Raji (cell line): ENCODE measurements around the gene DDX54.

Source experiments
- POLR2A ChIP-seq: IDR thresholded peaks from 2 replicates; pipeline ENCODE4 v1.6.1; 2011; ENCODE audit warnings: low read depth, low read length, control low read depth; ENCODE audit not compliant: insufficient read depth

Gene DDX54

DNA sequence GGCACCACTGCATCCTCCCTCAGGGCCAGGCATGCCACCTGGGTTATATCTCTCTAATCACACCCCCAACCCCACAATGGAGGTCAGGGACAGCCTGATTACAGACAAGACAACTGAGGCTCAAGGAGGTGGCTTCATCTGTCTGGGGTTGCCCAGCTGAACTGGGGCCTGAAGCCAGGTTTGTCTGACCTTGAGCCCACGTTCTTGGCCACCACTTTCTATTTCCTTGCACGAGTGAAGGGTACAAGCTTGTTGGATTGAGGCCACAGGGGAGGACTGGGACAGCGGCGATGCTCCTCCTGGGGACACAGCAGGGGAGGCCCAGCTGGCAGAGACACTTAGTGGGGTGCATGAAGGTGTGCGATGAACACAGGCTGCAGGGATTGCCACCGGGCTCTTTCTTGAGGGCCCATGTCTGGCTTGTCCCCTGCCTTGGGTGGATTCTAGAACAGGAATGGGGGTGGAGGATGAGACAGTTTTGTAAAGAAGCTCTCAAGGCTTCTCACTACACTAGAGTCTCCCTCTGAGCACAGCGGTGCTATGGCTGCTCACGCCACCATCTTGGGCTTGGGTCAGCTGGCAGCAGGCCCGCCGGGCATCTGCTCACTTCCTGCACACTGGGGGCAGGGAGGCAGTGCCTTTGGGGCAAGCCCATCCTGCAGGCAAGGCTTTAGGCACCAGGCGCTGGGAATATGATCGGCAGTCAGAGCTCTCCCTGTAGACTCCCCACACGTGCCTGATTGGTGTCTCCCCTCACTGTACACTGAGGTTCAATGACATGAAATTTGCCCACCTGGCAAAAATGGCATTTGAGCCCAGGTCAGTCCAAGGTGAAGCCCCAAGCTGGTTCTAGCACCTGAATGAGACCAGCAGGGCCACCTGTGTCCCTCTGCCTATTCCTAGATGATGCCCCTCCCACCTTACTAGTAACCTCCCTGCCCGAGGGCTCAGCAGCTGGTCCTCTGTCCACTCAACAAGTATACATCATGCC lies 16.2 kb upstream of the DDX54 start:
- no peak for TF ChIP-seq POLR2A

DNA sequence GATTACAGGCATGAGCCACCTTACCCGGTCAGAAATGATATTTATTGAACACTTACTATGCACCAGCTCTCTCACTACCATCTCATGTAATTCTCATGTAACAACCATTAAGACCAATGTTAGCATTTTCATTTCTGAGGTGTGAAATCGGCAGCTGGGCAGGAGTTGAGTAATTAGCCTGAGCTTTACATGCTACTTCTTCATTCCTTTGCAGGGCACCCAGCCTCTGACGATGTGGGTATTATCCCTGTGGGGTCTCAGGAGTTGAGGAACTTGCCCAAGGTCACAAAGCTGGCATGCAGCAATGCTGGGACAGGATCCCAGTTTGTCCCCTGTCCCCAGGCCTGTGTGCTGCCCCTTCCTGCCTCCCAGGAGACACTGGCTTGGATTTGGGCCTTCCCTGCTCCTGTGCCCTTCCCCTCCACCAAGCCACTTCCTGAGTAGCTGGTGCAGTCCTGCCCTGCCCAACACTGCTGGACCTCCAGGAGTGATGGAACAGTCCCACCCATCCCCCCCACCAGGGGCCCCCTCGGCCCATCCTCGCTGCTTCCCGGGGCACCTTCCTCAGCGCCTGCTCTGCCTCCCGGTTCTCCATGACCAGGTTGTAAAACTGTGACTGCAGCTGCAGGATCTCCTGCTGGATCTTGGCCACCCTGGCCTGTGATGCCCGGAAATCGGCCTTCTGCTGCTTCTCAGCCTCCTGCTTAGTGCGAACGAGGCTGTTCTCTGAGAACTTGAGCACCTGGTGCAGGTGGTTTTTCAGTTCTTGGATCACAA lies 14.9 kb upstream of the DDX54 start:
- no peak for TF ChIP-seq POLR2A

DNA sequence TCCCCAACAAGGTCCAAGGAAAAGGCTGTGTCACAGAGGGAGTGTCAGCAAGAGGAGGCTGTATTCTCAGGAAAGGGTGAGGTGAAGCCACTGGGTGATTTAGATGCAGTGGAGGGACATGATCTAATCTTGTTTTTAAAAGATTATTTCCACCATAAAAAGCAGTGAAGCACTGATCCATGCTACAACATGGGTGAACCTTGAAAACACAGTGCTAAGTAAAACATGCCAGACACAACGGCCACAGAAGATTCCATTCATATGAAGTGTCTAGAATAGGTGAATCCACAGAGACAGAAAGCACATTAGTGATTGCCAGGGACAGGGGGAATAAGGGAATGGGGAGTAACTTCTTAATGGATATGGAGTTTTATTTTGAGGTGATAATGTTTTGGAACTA lies 13.0 kb upstream of the DDX54 start:
- no peak for TF ChIP-seq POLR2A

DNA sequence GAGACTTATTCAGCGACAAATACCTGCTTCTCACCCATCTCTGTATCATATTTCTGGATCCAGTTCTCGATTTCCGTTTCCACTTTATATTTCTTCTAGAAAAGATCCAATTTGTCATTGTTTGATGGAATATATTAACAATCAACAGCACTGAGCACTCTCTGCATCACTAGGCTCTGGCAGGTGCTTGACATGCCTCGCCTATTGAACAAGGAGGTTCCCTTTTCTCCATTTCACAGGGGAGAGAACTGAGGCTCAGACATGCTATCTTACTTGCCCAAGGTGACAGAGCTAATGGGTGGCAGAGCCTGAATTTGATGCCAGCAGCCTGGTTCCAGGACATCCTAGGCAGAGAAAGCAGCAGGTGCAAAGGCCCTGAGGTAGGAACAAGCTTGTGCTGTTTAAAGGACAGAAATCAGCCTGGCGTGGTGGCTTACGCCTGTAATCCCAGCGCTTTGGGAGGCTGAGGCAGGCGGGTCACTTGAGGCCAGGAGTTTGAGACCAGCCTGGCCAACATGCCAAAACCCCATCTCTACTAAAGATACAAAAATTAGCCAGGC lies 12.3 kb upstream of the DDX54 start:
- TF ChIP-seq POLR2A: no peak

DNA sequence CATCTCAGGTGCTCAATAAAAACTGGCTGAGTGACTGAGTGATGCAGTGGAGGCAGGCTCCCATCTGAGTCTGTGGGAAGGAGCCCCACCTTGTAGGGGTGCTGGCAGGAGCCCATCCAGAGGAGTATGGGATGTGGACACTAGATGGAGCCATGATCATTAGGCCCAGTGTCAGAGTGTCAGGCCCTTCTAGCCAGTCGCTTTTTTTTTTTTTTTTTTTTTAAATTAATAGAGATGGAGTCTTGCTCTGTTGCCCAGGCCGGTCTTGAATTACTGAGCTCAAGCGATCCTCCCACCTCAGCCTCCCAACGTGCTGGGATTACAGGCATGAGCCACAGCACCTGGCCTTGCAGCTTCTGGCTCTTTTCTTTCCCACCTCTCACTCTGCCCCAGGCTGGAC lies 11.7 kb upstream of the DDX54 start:
- peak; percentile 33; the same call in 1 of the 2 replicates for TF ChIP-seq POLR2A

DNA sequence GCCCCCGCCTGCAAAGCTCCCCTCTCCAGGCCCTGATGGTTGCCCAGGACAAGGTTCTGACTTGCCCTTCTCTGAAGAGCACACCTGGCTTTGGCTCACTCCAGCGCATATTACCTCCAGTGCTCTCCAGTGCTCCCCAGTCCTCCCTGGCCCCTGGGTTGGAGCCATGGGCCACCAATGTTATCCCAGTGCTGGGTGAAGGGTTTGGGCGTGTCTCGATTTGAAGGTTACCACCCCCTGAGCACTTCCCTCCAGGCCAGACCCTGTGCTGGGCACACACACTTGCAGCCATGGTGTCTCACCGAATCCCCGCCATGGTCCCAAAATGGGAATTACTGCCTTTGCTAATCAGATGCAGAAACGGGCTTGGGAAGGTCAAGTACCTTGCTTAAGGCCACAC lies 11.3 kb upstream of the DDX54 start:
- TF ChIP-seq POLR2A: no peak

DNA sequence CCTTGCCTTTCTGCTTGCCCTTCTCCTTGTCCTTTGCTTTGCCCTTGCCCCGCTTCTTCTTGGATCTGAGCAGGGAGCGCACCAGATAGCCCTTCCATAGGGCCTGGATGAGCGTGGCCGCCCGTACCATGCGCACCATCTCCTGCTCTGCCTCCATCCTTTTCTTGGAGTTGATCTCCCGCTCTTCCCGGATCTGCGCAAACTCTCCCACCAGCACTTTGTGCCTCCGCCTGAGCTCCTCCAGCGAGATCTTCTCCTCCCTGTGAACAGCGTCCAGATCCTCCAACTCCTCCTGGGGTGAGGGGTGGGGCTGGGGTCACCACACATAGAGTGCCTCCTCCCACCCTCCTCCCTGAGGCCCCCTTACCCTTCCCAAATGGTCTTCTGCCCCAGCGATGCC lies 10.3 kb upstream of the DDX54 start:
- TF ChIP-seq POLR2A: 0 out of 2 replicates have a peak, but pooled peaks have one; percentile 12

DNA sequence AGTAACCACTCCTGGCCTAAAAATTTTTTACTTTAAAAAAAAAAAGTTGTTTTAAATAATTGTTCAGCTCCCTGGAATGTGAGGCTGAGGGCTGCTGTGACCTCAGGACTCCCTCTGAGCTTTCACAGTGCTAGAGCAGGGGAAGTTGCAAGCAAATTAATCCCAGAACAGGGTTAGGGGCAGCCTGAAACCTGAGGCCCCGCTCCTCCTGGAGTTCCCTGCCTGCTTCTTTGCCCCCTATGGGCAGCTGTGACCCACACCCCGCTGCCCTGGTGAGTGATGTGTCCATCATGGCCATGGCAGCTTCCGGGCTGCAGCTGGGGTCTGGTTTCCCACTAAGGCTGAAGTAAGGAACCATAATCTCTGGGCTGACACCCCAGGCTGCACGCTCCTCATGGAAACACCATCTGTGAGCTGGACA lies 9.7 kb upstream of the DDX54 start:
- no peak for TF ChIP-seq POLR2A

DNA sequence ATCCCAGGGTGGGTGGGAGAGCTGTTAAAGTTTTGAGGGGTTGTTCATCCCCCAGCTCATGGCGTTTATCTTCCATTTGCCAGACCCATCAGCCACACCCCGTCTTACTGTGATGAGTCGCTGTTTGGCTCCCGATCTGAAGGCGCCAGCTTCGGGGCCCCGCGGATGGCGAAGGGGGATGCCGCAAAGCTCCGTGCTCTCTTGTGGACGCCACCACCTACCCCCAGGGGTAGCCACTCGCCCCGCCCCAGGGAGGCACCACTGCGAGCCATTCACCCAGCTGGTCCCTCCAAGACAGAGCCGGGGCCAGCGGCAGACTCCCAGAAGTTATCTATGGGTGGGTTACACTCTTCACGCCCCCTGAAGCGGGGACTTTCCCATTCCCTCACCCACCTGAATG lies 5.9 kb upstream of the DDX54 start:
- TF ChIP-seq POLR2A: no peak

DNA sequence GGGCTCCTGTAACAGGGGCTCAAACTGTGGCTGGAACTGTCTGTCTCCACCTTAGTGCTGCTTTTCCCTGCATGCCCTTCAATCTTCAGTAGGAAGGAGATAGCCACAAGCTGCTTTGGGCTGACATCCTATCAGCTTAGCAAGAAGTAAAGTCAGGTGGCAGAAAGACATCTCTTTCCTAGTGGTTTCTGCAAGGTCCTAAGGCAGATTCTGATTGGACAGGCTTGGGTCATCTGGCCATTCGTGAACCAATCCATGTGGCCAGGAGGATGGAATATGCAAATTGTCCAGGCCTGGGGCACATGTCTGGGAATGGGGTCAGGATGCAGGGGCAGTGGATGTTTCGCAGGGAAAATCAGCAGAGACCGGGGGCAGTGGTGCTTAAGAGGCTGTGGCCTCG lies 5.5 kb upstream of the DDX54 start:
- no peak for TF ChIP-seq POLR2A

DNA sequence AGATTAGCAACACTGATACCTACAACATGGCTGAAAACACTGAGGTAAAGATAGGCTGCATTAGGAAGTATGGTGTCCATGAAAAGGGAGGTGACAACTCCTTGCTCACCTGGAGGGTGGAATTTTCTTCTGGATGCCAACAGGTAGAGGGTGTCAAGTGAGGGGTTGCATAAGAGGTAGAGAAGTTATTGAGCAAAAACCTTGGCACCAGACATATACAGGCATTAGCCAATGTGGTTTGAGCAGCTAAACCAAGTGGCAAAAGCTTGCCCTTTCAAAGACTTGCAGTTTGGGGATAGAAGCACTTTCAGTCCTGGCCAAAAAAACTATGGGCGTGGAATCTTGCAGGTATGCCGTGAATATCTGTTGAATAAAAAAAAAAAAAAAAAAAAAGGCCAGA lies 4.1 kb upstream of the DDX54 start:
- TF ChIP-seq POLR2A: no peak

DNA sequence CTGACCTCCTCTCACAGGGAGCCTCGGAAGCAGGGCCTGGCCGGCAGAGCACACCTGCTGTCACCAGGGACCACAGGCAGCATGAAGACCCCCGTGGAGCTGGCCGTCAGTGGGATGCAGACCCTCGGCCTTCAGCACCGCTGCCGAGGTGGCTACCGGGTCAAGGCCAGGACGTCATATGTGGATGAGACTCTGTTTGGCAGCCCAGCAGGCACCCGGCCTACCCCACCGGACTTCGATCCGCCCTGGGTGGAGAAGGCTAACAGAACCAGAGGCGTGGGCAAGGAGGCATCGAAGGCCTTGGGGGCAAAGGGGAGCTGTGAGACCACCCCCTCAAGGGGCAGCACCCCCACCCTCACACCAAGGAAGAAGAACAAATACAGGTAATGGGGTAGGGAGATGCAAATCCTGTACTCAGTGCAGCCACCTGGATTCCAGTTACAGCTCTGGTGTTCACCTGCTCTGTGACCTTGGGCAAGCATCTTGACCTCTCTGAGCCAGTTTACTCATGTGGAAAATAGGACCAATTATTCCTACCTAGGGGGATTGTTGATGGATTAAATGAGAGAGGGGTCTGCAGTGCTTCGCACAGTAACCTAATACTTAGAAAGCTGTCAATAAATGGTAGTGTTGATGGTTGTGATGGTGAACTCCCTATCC lies 1.5 kb upstream of the DDX54 start:
- no peak for TF ChIP-seq POLR2A

DNA sequence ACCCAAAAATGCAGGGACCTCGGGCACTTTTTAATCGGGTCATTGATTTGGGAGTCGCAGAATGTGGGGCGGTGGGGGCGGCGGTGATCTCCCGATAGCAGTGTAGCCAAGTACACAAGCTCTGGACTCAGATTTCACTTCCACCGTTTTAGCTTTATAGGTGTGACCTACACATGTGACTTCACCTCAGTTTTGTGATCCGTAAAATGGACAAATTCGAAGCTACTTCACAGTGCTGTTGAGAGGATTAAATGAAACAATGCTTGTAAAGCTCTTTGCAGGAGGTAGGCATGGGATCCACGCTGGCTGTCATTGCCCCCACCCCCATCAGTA lies 721 bp upstream of the DDX54 start:
- no peak for TF ChIP-seq POLR2A

DNA sequence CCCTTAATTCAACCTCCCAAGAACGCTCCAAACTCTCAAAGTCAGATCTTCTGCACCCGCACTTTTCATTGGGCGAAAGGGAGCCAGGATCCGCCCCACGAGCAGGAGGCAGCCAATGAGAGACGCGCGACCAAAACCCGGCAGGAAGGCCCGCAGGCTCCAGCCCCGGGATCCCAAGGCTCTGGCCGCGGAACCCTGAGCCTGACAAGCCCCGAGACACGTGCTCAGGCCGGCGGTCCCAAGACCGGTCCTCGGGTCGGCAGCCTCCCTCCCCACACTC lies 438 bp downstream of the DDX54 start:
- peak; percentile 62 for TF ChIP-seq POLR2A

DNA sequence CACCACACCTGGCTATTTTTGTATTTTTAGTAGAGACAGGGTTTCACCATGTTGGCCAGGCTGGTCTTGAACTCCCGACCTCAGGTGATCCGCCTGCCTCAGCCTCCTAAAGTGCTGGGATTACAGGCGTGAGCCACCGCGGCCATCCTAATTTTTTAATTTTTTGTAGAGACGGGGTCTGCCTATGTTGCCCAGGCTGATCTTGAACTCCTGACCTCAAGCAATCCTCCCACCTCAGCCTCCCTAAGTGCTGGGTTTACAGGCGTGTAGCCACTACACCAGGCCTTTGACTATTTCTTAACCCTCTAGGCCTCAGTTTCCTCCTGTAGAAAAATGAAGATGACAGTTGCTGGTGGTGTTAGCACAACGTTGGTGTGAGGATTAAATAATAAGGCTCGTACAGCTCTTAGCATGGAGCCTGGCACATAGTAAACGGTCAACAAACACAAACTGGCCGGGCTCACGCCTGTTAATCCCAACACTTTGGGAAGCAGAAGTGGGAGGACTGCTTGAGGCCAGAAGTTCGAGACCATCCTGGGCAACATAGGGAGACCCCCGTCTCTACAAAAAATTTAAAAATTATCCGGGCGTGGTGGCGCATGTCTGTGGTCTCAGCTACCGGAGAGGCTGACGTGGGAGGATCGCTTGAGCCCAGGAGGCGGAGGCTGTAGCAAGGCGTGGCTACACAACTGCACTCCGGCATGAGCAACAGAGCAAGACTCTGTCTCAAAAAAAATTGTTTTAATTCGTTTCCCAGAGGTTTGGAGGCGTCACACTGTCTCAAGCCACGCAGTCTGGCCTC lies 979 bp downstream of the DDX54 start:
- TF ChIP-seq POLR2A: no peak
